T-helper 1 cell (primary cell): ENCODE results near the gene FCGR3B.
"Not testable (repeated sequence)": the region's sequence is repeated elsewhere in the genome, so short reads cannot be mapped to it uniquely, and the experiment has no call there.

Source experiments
- DNase-seq, 5 donors: peaks; one replicate each; pipeline ENCODE4 v3.0.0-alpha.2; 2012 to 2020
- total RNA-seq, 4 donors: gene quantifications; one replicate each; lab custom pipeline; 2026; lab: John Stamatoyannopoulos, UW

FCGR3B gene
- total RNA-seq, result 0 to 0.30 (median 0.19) reads per million in 4 donors

GRCh38 chr1:161631076-161631475 lies at the start of gene FCGR3B:
TSS of gene FCGR3B (minus strand) at chr1:161631176. CDS start at chr1:161631094, 82 bp downstream.
- no peak for DNase-seq

GRCh38 chr1:161678500-161678899 lies 47.5 kb upstream of the FCGR3B start:
- no peak for DNase-seq

- DNase-seq, result no peak
Observed at GRCh38 chr1:161676958-161677689, 46.1 kb upstream of the FCGR3B start.

- DNase-seq, result no peak
Observed at GRCh38 chr1:161676441-161676840, 45.5 kb upstream of the FCGR3B start.

- not testable (repeated sequence) for DNase-seq
Observed at GRCh38 chr1:161674908-161675307, 43.9 kb upstream of the FCGR3B start.

- DNase-seq, result not testable (repeated sequence)
Observed at GRCh38 chr1:161674447-161674846, 43.5 kb upstream of the FCGR3B start.

- not testable (repeated sequence) for DNase-seq
Observed at GRCh38 chr1:161673437-161673836, 42.5 kb upstream of the FCGR3B start.

GRCh38 chr1:161671045-161672020 lies 40.4 kb upstream of the FCGR3B start:
- not testable (repeated sequence) for DNase-seq

GRCh38 chr1:161664689-161665088 lies 33.7 kb upstream of the FCGR3B start:
- not testable (repeated sequence) for DNase-seq

GRCh38 chr1:161663569-161663968 lies 32.6 kb upstream of the FCGR3B start:
- not testable (repeated sequence) for DNase-seq

- not testable (repeated sequence) for DNase-seq
Observed at GRCh38 chr1:161662684-161663339, 31.8 kb upstream of the FCGR3B start, which contains the start of gene FCGR2B. TSS of gene FCGR2B (plus strand) at chr1:161663143. CDS start at chr1:161663242, 99 bp downstream.

- not testable (repeated sequence) for DNase-seq
Observed at GRCh38 chr1:161661660-161662311, 30.8 kb upstream of the FCGR3B start.

- not testable (repeated sequence) for DNase-seq
Observed at GRCh38 chr1:161658524-161658923, 27.5 kb upstream of the FCGR3B start.

GRCh38 chr1:161653971-161654370 lies 23.0 kb upstream of the FCGR3B start:
- DNase-seq, result not testable (repeated sequence)

GRCh38 chr1:161653541-161653940 lies 22.6 kb upstream of the FCGR3B start:
- not testable (repeated sequence) for DNase-seq

- peak in 1 of 5 donors; percentile 8 for DNase-seq
Observed at GRCh38 chr1:161647507-161648360, 16.8 kb upstream of the FCGR3B start.

- not testable (repeated sequence) for DNase-seq
Observed at GRCh38 chr1:161644855-161645254, 13.9 kb upstream of the FCGR3B start.

- DNase-seq, result not testable (repeated sequence)
Observed at GRCh38 chr1:161643481-161644208, 12.7 kb upstream of the FCGR3B start.

GRCh38 chr1:161642697-161643096 lies 11.7 kb upstream of the FCGR3B start:
- not testable (repeated sequence) for DNase-seq

GRCh38 chr1:161639203-161639602 lies 8.2 kb upstream of the FCGR3B start:
- DNase-seq, result not testable (repeated sequence)
